ENCODE measurements around the gene MYO15B.

DNA sequence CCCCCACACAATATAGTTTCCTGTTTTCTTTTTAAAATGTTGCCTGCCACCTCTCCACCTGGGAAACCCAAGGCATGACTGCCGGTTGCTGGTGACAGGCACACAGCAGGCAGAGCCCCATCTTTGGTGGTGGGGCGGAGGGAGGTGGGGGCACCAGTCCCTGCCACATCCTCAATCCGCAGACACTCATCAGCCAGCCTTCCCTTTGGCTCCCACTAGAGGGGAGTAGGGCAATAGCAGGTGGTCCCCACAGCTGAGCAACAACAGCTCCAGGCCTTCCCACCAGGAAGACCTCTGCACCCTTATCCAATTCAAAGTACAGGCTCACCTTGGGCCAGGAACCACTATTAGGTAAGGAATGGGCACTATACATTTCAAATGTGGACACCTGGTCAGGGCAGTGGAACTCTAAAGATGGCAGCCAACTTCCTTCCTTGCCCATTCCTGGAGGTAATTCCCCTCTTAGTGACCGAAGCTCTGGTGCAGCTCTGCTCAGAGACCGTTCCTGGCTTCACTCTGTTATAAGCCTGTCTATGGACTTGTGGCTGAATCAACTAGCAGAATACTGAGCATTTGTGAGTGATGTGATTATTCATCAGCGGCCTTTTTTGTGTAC lies 65.4 kb downstream of the MYO15B start:
- TF ChIP-seq EZH2phosphoT487 (IDR thresholded peaks at IDR 0.05; ENCODE audit: low read depth, severe bottlenecking, unreplicated experiment) = no peak
- TF ChIP-seq EZH2 (IDR thresholded peaks at IDR 0.05; ENCODE audit: borderline replicate concordance) = no peak
